HG03565 (cell line): Measurements from ENCODE around the gene ACTR3C.
A peak's percentile ranks its signal among the peaks of the same experiment; 100 is the strongest.

Experiments
- ATAC-seq: cut with Tn5 transposase; IDR thresholded peaks from one replicate; pipeline ENCODE4 v1.9.1; 2021; ENCODE audit warnings: mild to moderate bottlenecking, moderate library complexity; ENCODE audit not compliant: unreplicated experiment

ACTR3C gene

GRCh38 chr7:150322833-150323681 is at the start of gene ACTR3C, which contains the start of gene LRRC61:
Gene ACTR3C, minus strand, starts transcription at chr7:150323545. Its CDS starts 28,249 bp downstream, at chr7:150295296.
Gene LRRC61, plus strand, starts transcription at chr7:150323355. Its CDS starts 13,507 bp downstream, at chr7:150336862.
- ATAC-seq: peak; percentile 35

GRCh38 chr7:150372271-150373048 is 49.1 kb upstream of the ACTR3C start:
- no peak for ATAC-seq

GRCh38 chr7:150371996-150372270 is 48.6 kb upstream of the ACTR3C start:
- ATAC-seq: no peak

- no peak for ATAC-seq
Observed at GRCh38 chr7:150371131-150371995, 48.0 kb upstream of the ACTR3C start.

DNA sequence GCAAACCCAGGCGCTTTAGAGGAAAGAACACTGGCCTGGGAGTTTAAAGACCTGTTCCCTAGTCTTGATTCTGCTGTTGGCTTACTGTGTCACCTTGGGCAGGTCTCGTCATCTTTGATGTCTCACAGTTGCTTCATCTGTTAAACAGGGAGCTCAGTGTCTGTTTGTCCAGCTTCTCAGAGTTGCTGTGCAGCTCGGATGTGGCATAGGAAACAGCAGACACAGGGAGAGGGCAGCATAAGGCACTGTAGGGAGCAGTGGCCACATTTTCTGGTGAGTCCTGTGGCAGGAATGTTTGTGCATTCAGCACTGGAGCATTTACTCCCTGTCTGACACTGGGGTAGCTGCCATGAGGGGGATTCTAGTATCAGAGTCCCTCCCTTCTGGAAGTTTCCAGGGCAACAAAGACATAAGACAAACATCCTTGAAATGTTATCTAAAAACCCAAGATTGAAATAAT is 47.3 kb upstream of the ACTR3C start:
- ATAC-seq: no peak

DNA sequence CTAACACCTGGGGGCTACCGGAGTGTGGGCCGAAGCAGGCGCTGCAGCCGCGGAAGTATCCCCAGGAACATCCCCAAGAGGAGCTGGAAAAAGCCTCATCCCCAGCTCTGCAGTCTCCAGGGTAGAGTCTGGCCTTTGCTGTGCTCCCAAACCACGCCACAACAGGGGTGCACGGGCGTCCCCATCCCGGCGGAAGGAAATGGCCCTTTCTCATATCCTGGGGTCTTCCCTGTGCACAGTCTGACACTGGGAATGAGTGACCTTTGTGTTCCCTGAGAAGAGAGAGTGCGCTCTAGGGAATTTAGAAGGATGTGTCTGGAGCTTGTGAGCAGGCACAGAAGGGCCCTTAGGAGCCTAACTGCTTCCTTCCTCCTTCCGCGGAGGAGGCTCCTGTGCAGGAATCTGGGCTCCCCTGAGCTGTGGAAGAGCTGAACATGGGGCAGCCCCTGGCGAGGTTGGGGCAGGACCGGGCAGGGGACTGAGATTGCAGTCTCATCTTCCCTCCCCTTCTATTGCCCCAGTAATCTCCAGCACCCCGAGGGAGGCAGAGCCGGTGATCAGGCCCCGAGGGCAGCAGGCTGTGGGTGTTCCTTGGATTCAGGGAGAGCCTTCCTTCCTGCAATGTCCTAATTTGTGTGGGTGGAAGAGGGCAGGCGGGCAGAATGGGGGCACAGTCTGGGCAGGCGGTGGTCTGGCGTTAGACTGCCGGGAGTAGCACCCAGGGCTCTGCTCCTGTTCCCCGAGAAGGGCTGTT is 46.6 kb upstream of the ACTR3C start:
- ATAC-seq: no peak

DNA sequence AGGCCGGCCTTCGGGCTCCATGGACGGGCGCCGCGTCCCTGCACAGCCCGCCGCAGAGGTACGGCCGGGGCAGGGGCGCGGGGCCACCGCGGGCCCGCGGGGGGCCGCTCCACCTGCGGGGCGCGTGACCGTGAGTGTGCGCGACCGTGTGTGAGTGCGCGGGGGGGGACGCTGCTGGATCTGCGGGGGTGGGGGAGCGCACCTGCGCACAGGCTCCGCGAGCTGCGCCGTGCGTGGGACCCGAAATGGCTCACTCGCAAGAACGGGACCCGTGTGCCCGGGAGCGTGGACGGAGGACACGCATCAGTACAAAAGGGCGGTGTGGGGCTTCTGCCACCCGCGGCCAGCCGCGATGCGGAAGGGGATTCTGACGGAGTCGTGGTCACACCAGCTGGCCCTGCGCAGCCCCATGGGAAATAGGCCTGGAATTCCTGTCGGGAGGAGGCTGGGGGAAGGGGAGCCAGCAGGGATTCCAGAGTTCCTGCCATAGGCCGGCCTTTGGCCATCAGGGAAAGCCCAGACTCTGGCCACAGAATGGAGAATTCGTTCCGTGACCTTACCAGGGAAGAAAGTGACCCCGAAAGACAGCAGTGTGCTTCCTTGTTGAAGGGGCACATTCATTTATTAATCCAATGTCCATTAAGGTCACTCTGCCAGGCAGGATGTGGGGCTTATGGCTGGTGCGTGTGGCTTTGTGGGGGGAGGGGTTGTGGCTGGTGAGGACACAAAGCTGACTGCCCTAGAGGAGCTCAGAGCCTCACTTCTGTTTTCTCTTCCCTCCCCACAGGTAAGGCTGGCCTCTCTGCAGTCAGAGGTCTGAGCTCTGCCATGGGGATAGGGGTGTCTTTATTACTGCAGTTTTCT is 45.8 kb upstream of the ACTR3C start:
- ATAC-seq: peak; percentile 20

GRCh38 chr7:150368096-150368883 is 44.9 kb upstream of the ACTR3C start, which contains the start of gene REPIN1:
Gene REPIN1, plus strand, starts transcription at chr7:150368822. Its CDS starts 890 bp downstream, at chr7:150369712.
- ATAC-seq: peak; percentile 41

- no peak for ATAC-seq
Observed at GRCh38 chr7:150367677-150368095, 44.3 kb upstream of the ACTR3C start.

GRCh38 chr7:150365673-150366398 is 42.5 kb upstream of the ACTR3C start:
- no peak for ATAC-seq

GRCh38 chr7:150365194-150365593 is 41.8 kb upstream of the ACTR3C start:
- no peak for ATAC-seq

DNA sequence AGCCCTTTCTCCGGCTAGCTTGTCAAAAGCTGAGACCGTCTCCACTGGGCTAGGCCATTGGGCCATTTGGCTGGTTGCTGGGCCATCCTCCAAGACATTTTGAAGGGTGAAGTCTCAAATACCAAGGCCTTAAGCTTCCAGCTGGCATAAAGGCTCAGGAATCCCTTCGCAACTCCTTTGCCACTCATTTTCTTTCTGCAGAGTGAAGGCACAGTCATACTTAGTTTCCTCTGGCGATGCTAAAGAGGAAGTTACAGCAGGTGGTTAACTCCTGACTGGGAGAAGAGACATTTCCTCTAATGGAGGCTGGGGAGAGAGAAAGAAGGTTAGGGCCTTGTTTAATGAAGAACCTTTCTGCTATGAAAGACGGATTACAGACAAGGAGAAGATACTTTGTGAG is 40.5 kb upstream of the ACTR3C start:
- no peak for ATAC-seq

- no peak for ATAC-seq
Observed at GRCh38 chr7:150363370-150363769, 40.0 kb upstream of the ACTR3C start.

- ATAC-seq: no peak
Observed at GRCh38 chr7:150361807-150362621, 38.7 kb upstream of the ACTR3C start.

- ATAC-seq: no peak
Observed at GRCh38 chr7:150361402-150361801, 38.1 kb upstream of the ACTR3C start.

DNA sequence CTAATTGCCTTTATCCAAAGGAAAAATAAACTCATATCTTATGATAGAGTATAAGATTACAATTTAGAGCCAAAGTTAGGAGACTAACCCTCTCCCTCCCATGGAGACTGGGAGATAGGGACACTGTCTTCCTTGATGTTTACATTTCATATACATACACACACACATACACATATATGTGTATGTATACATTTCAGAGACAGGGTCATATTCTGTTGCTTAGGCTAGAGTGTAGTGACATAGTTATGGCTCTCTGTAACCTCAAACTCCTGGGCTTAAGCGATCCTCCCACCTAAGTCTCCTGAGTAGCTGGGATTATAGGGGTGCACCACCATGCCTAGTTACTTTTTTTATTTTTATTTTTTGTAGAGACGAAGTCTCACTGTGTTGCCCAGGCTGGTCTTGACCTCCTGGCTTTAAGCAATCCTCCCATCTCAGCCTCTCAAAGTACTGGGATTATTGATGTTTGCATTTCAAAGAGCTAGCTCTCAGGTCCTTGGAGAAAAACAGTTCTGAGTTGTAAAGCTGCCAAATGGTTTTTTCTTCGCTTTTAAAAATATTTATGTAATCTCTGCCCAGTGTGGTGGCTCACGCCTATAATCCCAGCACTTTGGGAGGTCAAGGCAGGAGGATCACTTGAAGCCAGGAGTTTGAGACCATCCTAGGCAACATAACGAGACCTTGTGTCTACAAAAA is 37.2 kb upstream of the ACTR3C start:
- no peak for ATAC-seq
